GM19455 (cell line): ENCODE data around the gene ANKRD9.

Experiments used
- ATAC-seq: cut with Tn5 transposase; IDR thresholded peaks from one replicate; pipeline ENCODE4 v1.9.1; 2021; ENCODE audit not compliant: unreplicated experiment

The ANKRD9 gene

DNA sequence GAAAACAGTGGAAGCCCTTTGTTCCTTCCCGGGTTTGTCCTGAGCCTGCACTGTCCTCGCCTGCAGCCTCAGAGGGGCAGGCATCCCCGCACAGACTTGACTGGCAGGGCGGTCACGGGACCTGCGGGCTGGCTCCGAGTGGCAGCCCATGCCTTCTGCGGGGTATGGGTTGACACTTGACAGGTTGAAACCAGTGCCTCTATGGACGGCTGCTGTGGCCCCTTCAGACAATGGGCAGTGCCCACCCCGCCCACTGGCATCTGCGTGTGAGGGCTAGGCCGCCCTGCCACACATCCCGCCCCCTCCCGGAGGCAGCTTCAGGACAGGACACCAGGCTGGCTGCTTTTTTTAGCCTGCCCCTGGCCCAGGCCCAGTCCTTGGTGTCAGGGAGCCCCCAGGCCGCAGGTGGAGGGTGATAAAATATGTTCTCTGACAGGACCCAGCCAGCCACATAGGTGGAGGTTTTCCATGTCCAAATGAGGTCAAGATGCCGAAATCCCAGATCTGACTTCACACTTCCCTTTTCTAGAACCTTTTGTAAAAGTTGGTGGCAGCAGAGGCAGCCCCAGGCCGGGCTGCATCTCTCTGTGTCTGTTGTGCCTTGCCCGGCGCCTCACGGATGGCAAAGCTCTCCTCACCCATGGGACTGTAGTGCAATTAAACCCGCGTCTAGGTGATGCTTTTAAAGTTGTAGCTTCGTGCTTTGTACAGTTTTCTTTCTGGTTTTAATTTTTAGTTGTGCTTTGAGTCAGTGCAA lies 10.0 kb downstream of the ANKRD9 start:
- ATAC-seq = no peak

DNA sequence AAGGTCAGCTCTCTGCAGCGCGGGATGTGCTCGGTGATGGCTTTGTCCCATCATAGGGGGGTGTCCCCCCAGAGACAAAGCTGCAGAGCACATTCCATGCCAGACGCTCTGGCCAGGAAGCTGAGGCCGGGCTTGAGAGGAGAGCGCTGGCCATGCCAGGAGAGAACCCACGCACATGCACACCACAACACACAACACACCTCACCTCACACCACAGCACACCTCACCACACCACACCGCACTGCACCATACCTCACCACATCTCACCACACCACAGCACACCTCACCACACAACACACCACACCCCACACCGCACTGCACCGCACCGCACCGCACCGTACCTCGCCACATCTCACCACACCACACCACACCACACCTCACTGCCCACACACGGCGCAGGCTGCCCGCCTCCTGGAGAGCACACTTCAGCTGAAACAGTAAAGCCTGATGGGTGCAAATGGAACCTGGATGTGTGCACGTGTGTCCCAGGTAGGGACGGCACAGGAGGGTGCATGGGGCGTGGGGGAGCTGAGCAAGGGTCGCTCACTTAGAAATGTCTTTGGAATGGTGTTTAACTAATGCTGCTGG lies 10.8 kb downstream of the ANKRD9 start:
- no peak for ATAC-seq

DNA sequence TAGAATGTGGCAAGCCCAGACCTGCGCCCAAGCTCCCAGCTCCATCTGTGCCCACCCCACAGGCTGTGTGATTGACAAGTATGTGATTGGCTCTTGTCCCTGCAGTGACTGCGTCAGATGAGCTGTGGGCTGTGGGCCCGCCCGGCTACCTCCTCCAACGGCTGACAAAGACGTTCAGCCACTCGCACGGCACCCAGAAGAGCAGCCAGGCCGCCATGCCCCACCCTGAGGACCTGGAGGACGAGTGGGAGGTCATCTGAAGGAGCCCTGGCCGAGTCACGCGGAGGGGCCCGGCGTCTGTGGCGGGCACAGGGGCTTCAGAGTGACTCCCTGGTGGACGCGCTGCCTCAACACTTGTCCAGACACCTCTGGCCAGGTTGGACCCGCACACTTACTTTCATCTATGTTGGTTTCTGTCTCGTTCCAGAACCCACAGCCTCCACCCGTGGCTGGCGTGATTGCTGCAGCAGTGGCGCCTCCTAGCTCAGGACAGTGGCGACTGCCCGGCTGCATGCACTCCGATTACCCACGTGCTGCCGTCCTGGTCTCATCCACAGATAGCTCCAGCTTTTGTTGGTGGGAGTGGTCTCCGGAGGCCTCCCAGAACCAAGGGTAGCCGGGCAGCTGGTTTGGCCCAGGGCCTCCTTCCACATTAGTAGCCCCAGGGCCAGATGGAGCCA lies 11.4 kb downstream of the ANKRD9 start:
- ATAC-seq = no peak

DNA sequence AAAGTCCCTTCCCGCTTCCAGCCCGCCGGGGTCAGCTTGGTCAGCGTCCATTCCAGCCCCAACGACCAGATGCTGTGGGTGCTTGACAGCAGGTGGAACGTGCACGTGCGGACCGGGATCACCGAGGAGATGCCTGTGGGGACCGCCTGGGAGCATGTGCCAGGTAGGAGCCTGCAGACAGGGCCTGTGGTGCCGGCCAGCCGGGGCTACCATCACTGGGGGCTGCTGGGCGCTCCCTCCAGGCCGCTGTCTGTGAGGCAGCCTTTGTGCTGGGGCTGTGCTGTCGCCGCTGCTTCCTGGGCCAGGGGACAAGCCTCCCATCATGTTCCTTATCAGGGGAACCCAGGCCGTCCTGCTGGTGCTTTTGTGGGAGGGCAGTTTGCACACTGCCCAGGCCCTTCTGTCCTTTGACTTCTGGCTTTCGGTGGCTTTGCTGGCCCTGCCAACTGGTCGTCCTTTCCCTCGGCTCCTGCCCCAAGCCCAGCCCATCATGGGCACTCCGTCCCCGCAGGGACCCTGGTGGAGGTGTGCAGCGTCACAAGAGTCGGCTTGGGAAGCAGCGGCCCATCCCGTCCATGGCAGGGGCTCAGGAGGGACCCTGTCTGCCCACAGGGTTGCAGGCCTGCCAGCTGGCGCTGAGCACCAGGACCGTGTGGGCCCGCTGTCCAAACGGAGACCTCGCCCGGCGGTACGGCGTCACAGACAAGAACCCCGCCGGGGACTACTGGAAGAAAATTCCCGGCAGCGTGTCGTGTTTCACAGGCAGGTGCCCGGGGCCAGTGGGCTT lies 12.4 kb downstream of the ANKRD9 start:
- no peak for ATAC-seq

DNA sequence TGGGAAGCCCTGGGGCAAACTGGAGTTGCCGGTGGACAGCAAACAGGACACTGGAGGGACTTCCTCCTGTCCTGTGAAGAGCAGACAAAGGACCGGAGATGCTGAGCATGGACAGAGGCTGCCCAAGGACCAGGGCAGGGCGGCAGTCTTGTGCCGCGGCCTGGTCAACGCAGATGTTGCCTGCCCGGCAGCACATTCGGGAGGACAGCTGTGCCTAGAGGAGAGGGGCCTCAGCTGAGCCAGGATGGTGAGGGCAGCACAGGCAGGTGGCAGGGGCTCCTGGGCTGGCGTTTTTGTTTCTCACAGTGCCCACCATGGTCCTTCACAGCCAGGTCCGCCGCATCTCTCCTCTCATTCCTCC lies 13.3 kb downstream of the ANKRD9 start:
- ATAC-seq = no peak

DNA sequence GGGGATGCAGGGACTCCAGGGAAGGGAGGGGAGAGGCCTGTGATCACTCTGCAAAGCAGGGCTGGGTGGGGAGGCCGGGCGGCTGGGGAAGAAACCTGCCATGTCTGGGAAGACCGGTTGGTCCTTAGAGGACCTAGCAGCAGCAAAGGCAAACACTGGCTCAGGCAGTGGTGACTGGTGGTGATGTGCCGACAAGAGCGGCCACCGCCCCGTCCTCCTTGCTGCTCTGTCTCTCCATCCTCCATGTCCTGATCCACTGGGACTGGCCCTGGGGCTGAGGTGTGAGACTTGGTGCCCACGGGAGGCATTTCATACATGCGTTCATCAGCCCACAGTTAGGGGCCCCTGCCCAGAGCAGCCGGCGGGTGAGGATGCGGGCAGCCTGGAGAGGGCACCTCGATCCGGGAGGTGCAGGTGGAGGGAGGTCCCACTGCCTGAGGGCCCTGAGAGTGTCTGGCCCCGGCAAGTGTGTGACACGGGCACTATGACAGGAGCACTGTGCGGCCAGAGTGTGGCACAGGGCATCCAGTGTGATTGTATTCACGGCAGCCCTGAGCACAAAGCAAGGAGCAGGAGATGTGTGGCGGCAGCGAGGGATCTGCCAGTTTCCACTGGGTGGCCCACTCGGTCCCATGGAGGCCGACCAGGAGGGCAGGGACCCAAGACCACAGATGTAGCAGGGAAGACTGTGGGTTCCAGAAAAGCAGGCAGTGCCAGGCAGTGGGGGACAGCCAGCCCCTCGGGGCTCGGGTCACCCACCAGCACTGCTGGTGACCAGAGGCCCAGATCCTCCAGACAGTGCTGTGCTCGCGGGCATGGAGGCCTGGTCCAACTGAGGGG lies 13.9 kb downstream of the ANKRD9 start:
- no peak for ATAC-seq

DNA sequence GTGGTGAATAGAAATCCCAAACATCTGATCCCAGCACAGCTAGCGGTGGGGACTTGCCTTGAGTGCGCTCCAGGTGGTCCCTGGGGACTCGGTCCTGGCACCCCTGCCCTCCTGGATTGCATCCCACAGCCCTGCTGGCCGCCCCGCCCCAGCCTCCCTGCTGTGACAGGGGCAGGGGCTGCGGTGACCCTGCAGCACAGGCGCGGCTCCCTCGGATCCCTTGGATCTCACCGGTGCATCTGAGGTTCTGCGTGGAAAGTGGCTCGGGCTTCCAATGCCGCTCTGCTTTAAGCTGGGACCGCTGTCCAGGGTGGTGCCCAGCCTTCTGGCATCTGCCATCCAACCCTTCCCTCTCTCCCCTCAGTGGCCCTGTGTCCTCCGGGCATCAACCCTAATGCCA lies 16.0 kb downstream of the ANKRD9 start:
- ATAC-seq = no peak

DNA sequence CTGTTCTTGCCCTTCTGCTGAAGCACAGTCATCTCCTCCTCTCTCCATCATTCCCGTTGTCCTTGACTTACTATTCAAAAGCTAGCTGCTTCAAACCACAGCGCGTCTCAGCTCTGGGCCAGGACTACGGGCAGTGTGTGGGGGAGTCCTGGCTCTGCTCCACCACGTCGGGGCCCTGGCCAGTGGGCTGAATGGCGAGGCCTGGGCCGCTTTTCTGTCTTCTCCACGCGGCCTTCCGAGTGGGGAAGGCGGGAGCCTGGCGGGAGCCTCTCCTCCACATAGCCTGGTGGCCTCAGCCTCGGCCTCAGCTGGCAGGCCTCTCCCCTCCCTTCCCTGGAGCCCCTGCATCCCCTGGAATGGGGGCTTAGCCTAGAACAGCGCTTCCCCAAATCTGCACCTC lies 16.5 kb downstream of the ANKRD9 start:
- ATAC-seq = no peak

DNA sequence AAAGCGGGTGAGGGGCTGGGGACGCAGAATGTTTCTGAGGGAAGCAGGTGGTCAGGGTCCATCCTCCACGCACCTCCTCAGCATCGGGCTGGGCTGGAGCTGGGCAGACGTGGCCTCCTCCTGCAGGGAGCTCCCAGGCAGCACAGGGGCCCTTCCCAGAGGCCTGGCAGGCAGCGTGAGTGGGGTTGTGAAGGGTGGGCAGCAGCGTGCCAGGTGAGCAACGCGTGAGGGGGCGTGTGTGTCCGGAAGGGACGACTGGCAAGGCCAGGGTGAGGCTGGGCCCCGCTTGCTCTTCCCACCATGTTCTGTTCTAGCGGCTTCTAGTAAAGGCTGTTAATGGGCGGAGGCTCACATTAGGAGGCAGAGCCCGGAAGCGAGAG lies 17.1 kb downstream of the ANKRD9 start:
- no peak for ATAC-seq

DNA sequence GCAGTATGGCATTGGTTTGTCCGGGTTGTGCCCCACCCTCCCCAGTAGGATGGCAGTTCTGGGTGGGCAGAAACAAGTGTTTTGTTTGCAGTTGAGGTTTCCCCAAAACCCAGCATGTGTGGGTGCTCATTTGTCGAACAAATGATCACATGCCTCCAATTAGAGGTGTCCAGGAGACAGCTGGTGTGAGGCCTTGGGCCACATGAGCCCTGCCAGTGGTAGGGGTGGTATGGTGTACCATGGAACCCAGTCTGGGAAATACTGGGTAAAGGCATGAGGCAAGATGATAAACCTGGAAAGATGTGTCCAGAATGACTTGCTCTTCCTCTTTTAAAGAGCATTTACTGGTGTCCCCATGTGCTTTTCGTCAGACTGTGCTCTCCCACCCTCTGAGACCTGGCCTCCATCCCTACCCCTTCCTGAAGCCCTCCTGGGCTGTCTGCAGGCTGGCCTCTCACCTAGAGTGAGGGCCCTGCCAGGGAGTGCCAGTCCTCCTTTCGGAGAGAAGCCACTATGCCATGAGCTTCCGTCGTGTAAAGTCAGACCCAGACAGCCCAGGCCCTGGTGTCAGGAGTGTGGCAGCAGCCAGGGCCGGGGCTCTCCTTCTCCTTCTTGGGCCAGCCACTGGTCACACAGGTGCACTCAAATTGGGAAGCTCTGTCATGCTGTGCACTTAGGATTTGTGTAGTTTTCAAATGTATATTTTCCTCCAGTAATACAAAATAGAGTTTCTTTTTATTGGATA lies 17.6 kb downstream of the ANKRD9 start:
- no peak for ATAC-seq

DNA sequence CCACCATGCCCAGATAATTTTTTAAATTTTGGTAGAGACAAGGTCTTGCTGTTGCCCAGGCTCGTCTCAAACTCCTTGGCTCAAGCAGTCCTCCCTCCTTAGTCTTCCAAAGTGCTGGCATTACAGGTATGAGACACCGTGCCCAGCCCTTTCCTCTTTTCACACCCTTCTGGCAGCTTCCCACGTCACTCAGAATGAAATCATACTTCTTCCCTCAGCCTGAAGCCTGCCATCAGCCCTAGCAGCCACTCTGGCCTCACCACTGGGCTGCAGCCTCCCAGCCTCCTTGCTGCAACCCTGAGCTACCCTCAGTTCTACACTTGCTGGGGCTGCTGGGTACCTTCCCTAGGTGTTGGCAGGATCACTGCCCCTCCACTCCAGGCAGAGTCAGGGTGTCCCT lies 18.2 kb downstream of the ANKRD9 start:
- no peak for ATAC-seq

DNA sequence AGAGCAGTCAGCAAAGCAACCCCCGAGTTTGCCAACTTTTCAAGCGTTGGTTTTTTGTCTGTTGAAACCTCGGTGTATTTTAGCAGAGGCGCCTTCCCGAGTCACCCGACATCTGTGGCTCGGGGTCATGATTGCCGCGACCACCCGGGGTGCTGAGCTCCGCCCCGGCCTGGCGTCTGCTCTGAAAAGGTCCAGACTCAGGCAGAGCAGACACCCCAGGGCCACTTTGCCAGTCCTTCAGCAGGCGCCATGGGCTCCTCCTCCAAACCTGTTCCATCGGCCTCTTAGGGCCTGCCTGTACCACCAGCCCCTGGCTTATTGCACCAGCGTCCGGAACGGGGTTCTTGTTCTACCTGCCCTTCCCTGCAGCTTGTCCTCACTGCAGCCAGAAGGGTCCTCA lies 19.1 kb downstream of the ANKRD9 start:
- ATAC-seq = no peak

DNA sequence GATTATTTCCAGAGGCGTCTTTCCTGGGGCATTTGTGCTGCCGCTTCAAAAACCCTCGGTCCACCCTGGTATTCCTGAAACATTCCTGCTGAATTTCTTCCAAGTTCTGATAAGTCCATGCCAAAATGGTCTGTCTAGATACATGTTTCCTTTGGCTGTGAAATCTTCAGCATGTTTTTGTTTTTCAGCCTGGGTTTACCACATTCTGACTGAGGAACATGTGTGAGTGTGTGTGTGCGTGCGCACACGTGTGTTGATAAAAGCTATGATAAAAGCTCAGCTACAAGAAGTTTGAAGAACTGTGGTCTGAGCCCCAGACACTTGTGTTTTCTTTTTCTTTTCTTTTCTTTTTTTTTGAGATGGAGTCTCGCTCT lies 22.4 kb downstream of the ANKRD9 start:
- no peak for ATAC-seq

DNA sequence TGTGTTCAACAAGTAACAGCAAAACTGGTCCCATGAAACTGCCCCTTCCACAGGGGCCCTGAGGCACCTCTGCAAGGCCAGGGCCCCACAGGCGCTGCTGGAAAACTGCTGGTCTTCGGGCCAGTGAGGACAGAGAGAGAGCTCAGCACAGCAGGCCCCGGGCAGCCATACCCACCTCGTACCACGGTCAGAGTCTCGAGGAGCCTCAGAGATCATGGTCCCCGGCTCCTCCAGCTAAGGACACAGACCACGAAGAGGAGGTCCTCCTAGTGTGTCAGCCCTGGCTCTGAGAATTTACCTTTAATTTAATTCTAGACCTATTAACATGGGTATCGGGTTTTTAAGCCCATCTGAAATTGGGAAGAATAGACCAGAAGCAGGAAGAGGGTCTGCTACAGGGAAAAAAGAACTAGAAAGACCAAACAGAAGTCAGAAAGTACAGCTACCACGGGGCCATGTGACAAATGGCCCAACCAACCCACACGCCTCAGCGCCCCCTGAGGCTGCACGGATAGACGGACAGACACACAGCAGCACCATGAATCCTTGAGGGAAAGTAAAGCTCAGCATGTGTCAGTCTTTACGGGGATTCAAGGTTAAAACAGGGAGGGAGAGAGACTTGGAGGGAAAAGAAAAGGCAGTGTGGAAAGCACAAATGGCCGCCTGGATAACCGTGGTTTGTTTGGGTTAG lies 22.9 kb downstream of the ANKRD9 start:
- ATAC-seq = no peak

DNA sequence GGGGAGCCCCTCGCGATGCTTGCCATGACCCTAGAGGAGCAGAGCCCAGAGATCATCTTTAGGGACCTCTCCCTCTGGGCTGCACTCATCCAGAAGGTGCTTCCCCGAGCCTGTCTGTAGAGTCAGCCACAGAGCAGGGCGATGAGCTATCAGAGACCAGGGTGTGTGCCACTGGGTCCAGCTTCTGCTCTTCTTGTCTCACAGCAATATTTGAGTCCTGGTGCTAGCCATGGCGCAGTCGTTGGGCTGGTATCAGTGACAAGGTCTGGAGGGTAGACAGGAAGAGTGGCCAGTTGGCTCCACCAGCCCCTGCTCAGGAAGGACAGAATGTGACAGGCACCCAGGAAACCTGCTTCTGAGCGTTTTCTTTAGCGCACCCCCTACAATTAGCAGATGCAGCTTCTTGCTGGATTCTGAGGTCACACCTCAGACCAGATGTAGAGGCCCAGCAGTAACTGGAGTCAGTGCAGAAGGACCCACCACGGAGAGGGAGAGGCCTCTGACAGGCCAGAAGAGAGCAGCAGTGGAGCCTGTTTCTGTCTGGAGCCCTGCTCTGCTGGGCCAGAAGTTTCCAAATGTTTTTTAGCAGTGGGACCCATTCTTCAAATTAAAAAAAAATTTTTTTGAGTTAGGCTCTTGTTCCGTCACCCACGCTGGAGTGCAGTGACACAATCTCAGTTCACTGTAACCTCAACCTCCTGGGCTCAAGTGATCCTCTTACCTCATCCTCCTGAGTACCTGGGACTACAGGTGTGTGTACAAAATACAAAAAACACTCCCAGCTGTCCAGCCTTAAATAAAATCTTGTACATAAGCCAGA lies 23.7 kb downstream of the ANKRD9 start:
- ATAC-seq = no peak

DNA sequence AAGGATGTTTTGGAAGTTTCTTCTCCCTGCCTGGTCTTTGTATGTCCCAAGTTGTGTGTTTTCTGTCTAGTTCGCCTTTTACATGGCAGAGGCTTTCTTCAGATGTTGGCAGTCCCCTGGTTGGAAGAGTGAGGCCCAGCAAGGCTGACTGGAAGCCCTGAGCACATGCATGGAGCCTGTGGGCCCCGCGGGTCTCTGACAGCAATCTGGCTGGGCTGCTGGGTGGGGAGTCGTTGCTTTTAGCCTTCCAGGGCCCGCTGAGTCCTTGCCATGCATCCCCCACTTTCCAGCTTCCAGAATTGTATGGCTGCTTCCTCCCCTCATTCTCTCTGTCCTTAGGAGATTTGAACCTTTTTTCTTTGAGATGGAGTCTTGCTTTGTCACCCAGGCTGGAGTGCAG lies 25.3 kb downstream of the ANKRD9 start:
- ATAC-seq = no peak

DNA sequence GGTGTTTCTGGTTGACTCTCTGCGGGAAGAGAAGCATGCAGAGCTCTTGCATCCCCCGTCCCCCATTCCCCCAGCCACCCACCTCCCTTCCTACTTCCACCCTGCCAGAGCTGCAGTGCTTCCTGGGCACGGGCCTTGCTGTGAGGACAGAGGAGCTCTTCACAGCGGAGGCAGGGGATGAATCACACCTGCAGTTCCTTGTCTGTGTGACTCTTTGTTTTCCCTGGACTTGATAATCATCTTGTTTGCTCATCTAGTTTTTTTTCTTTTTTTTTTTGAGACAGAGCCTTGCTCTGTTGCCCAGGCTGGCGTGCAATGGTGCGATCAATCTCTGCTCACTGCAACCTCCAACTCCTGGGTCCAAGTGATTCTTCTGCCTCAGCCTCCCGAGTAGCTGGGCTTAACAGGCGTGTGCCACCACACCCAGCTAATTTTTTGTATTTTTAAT lies 27.8 kb downstream of the ANKRD9 start:
- ATAC-seq = no peak

DNA sequence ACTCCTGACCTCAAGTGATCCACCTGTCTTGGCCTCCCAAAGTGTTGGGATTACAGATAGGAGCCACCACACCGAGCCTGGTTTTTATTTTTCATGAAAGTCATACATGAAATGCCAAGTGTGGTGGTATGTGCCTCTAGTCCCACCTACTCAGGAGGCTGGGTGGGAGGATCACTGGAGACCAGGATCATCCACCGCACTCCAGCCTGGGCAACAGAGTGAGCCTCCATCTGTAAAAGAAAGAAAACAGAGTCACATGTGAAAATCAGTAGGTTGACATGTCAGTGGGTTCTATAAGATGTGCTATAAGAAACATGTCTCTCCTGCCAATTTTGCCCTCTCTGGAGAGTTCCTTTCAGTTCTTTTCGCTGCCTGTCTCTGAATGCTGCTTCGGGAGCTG lies 28.2 kb downstream of the ANKRD9 start:
- ATAC-seq = no peak

DNA sequence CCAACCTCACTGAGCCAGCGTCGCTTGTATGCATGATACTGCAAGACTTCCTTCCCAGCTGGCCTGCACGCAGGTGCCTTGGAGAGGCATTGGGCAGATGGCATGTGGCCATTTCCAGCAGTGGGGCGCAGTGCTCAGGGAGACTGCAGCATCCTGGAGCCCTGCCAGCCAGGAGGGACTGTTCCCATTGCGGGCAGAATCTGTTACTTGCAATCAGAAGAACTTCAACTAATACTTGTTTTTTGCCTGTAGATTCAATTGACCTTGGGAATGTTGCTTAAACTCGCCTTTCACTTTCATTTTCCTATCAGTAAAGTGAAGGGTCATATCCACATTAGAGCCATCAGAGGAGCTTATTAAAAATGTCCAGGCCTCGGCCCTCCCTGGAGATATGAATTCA lies 29.8 kb downstream of the ANKRD9 start:
- no peak for ATAC-seq
